PFSK-1 (cell line): ENCODE data around the gene NAP1L4.

Experiments
- FOXP2 ChIP-seq: optimal IDR thresholded peaks from 2 replicates; pipeline ENCODE3; 2011; ENCODE audit warnings: borderline replicate concordance, control low read depth, inconsistent platforms; ENCODE audit not compliant: insufficient read depth; ENCODE audit errors: extremely low read length, extremely low read depth
- POLR2AphosphoS5 ChIP-seq: IDR thresholded peaks from 2 replicates; pipeline ENCODE4 v1.6.1; 2012; ENCODE audit warnings: low read depth, mild to moderate bottlenecking, control low read depth, low read length, moderate library complexity
- REST ChIP-seq, 2 experiments: IDR thresholded peaks; 2 replicates each; pipeline versions ENCODE4 v1.6.1 to v1.8.0; 2011 to 2012; ENCODE audit warnings: low read depth in 2 of 2, low read length in 2 of 2, control low read depth in 1 of 2, inconsistent platforms in 1 of 2, mild to moderate bottlenecking in 1 of 2, moderate library complexity in 1 of 2; ENCODE audit not compliant: insufficient read depth in 1 of 2
- SIN3A ChIP-seq: IDR thresholded peaks from 2 replicates; pipeline ENCODE4 v1.6.1; 2012; ENCODE audit warnings: mild to moderate bottlenecking, low read length, moderate library complexity, borderline replicate concordance; ENCODE audit not compliant: insufficient read depth
- TAF1 ChIP-seq: IDR thresholded peaks from 2 replicates; pipeline ENCODE4 v1.6.1; 2012; ENCODE audit warnings: low read length, control low read depth, borderline replicate concordance; ENCODE audit not compliant: insufficient read depth

NAP1L4 gene

GRCh38 chr11:2960139-2960538 is 32.0 kb downstream of the NAP1L4 start:
- TF ChIP-seq SIN3A, result no peak
- no peak for TF ChIP-seq TAF1
- TF ChIP-seq POLR2AphosphoS5, result no peak
- TF ChIP-seq FOXP2, result no peak
- TF ChIP-seq REST (IDR thresholded peaks at IDR 0.05; ENCODE audit: insufficient read depth in 1 of 2, low read depth in 2 of 2, low read length in 2 of 2), result no peak

- no peak for TF ChIP-seq SIN3A
- TF ChIP-seq POLR2AphosphoS5, result no peak
- TF ChIP-seq REST (IDR thresholded peaks at IDR 0.05; ENCODE audit: insufficient read depth in 1 of 2, low read depth in 2 of 2, low read length in 2 of 2), result no peak
- TF ChIP-seq TAF1, result no peak
- TF ChIP-seq FOXP2, result no peak
These were observed 33.9 kb downstream of the NAP1L4 start for GRCh38 chr11:2958251-2958650.

- no peak for TF ChIP-seq POLR2AphosphoS5
- no peak for TF ChIP-seq SIN3A
- TF ChIP-seq REST (IDR thresholded peaks at IDR 0.05; ENCODE audit: insufficient read depth in 1 of 2, low read depth in 2 of 2, low read length in 2 of 2), result no peak
- no peak for TF ChIP-seq FOXP2
- TF ChIP-seq TAF1, result no peak
These were observed 36.1 kb downstream of the NAP1L4 start for GRCh38 chr11:2955906-2956476.

GRCh38 chr11:2954263-2954662 is 37.9 kb downstream of the NAP1L4 start:
- TF ChIP-seq TAF1 (no peak), REST (IDR thresholded peaks at IDR 0.05; ENCODE audit: insufficient read depth in 1 of 2, low read depth in 2 of 2, low read length in 2 of 2) (no peak), POLR2AphosphoS5 (no peak), FOXP2 (no peak), SIN3A (no peak)

- TF ChIP-seq TAF1 (no peak), FOXP2 (no peak), POLR2AphosphoS5 (no peak), SIN3A (no peak), REST (IDR thresholded peaks at IDR 0.05; ENCODE audit: insufficient read depth in 1 of 2, low read depth in 2 of 2, low read length in 2 of 2) (no peak)
These were observed 39.8 kb downstream of the NAP1L4 start for GRCh38 chr11:2952290-2952689.
